Measurements from ENCODE around the gene C13orf46. TPM values are rescaled to one million over a fixed set of nuclear protein-coding genes. Genes with fewer than 3 reads are reported as not detected.

The C13orf46 gene
- total and polyA plus RNA-seq, 4 donors: 0.10 to 0.17 TPM; not detected in 2

GRCh38 chr13:114012921-114013320 lies 39.0 kb upstream of the C13orf46 start:
- H3K36me3 ChIP-seq (ENCODE audit: control insufficient read depth in 4 of 4, insufficient read depth in 3 of 4, low read depth in 1 of 4, low read length in 3 of 4): peaks cover 0 to 5% (median 2%) of the 10 kb centered on the region in 4 donors
- H3K27me3 ChIP-seq (ENCODE audit: control insufficient read depth in 4 of 4, insufficient read depth in 4 of 4, low read length in 3 of 4): no peaks in the 10 kb centered on the region
- no peak for DNase-seq (ENCODE audit: low spot score)
- no peaks in the 10 kb centered on the region for H3K4me1 ChIP-seq (ENCODE audit: control insufficient read depth in 4 of 4, insufficient read depth in 4 of 4, low read length in 3 of 4)
- no peaks in the 10 kb centered on the region for H3K9me3 ChIP-seq (ENCODE audit: control insufficient read depth in 4 of 4, low read length in 3 of 4)
- WGBS: 92% methylated on average over 21 of the region's 21 CpGs
- TF ChIP-seq, protein P1, sequence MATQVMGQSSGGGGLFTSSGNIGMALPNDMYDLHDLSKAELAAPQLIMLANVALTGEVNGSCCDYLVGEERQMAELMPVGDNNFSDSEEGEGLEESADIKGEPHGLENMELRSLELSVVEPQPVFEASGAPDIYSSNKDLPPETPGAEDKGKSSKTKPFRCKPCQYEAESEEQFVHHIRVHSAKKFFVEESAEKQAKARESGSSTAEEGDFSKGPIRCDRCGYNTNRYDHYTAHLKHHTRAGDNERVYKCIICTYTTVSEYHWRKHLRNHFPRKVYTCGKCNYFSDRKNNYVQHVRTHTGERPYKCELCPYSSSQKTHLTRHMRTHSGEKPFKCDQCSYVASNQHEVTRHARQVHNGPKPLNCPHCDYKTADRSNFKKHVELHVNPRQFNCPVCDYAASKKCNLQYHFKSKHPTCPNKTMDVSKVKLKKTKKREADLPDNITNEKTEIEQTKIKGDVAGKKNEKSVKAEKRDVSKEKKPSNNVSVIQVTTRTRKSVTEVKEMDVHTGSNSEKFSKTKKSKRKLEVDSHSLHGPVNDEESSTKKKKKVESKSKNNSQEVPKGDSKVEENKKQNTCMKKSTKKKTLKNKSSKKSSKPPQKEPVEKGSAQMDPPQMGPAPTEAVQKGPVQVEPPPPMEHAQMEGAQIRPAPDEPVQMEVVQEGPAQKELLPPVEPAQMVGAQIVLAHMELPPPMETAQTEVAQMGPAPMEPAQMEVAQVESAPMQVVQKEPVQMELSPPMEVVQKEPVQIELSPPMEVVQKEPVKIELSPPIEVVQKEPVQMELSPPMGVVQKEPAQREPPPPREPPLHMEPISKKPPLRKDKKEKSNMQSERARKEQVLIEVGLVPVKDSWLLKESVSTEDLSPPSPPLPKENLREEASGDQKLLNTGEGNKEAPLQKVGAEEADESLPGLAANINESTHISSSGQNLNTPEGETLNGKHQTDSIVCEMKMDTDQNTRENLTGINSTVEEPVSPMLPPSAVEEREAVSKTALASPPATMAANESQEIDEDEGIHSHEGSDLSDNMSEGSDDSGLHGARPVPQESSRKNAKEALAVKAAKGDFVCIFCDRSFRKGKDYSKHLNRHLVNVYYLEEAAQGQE (IDR thresholded peaks at IDR 0.05): no peak
- TF ChIP-seq HNF4G (IDR thresholded peaks at IDR 0.05) (no peak), ATF3 (IDR thresholded peaks at IDR 0.05) (no peak), RXRA (IDR thresholded peaks at IDR 0.05) (no peak), TAF1 (conservative IDR thresholded peaks at IDR 0.05) (no peak), RAD21 (IDR thresholded peaks at IDR 0.05) (no peak), YY1 (IDR thresholded peaks at IDR 0.05) (no peak)
- no peak overlapping the region for H3K4me3 ChIP-seq (ENCODE audit: low read depth in 1 of 3, low read length in 3 of 3)
- no peak overlapping the region for H3K27ac ChIP-seq (ENCODE audit: low read depth in 1 of 2, low read length in 2 of 2)
- no peak overlapping the region for H3K9ac ChIP-seq (ENCODE audit: low read depth in 1 of 2, low read length in 2 of 2)

DNA sequence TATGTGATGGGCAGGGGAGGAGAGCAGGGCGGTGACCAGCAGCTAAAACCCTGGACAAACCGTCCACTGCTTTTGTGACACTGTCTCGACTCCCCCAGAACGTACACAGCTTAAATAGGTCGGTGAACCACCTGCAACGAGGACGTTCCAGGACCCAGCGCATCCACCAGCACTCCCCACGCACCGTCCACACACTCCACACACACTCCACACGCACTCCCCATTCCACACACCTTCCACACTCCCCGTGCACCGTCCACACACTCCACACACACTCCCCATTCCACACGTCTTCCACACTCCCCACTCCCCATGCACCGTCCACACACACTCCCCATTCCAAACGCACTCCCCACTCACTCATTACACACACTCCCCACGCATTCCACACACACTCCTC lies 38.3 kb upstream of the C13orf46 start:
- TF ChIP-seq FOXA1 (IDR thresholded peaks at IDR 0.05) (no peak), HNF4G (IDR thresholded peaks at IDR 0.05) (no peak), EGR1 (IDR thresholded peaks at IDR 0.05; ENCODE audit: low read depth in 2 of 2) (no peak), RXRA (IDR thresholded peaks at IDR 0.05) (no peak), JUND (IDR thresholded peaks at IDR 0.05) (no peak), NR2F2 (IDR thresholded peaks at IDR 0.05) (no peak), GABPA (IDR thresholded peaks at IDR 0.05 in 1 of 2, conservative IDR thresholded peaks at IDR 0.05 in 1 of 2) (no peak), HNF4A (conservative IDR thresholded peaks at IDR 0.05) (no peak), TAF1 (conservative IDR thresholded peaks at IDR 0.05) (no peak), FOXA2 (IDR thresholded peaks at IDR 0.05) (no peak), YY1 (IDR thresholded peaks at IDR 0.05) (no peak), RAD21 (IDR thresholded peaks at IDR 0.05) (no peak), MAX (IDR thresholded peaks at IDR 0.05) (no peak), ATF3 (IDR thresholded peaks at IDR 0.05) (no peak)
- TF ChIP-seq, protein P2, sequence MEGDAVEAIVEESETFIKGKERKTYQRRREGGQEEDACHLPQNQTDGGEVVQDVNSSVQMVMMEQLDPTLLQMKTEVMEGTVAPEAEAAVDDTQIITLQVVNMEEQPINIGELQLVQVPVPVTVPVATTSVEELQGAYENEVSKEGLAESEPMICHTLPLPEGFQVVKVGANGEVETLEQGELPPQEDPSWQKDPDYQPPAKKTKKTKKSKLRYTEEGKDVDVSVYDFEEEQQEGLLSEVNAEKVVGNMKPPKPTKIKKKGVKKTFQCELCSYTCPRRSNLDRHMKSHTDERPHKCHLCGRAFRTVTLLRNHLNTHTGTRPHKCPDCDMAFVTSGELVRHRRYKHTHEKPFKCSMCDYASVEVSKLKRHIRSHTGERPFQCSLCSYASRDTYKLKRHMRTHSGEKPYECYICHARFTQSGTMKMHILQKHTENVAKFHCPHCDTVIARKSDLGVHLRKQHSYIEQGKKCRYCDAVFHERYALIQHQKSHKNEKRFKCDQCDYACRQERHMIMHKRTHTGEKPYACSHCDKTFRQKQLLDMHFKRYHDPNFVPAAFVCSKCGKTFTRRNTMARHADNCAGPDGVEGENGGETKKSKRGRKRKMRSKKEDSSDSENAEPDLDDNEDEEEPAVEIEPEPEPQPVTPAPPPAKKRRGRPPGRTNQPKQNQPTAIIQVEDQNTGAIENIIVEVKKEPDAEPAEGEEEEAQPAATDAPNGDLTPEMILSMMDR (IDR thresholded peaks at IDR 0.05; ENCODE audit: low read depth, low read length, missing input control): no peak
- TF ChIP-seq, protein P1 (IDR thresholded peaks at IDR 0.05): no peak
- TF ChIP-seq, protein P3, sequence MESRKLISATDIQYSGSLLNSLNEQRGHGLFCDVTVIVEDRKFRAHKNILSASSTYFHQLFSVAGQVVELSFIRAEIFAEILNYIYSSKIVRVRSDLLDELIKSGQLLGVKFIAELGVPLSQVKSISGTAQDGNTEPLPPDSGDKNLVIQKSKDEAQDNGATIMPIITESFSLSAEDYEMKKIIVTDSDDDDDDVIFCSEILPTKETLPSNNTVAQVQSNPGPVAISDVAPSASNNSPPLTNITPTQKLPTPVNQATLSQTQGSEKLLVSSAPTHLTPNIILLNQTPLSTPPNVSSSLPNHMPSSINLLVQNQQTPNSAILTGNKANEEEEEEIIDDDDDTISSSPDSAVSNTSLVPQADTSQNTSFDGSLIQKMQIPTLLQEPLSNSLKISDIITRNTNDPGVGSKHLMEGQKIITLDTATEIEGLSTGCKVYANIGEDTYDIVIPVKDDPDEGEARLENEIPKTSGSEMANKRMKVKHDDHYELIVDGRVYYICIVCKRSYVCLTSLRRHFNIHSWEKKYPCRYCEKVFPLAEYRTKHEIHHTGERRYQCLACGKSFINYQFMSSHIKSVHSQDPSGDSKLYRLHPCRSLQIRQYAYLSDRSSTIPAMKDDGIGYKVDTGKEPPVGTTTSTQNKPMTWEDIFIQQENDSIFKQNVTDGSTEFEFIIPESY (IDR thresholded peaks at IDR 0.05): no peak
- Histone ChIP-seq H3K27me3 (ENCODE audit: control insufficient read depth in 4 of 4, insufficient read depth in 4 of 4, low read length in 3 of 4) (no peaks in the 10 kb centered on the region), H3K4me3 (ENCODE audit: low read depth in 1 of 3, low read length in 3 of 3) (no peak overlapping the region), H3K36me3 (ENCODE audit: control insufficient read depth in 4 of 4, insufficient read depth in 3 of 4, low read depth in 1 of 4, low read length in 3 of 4) (peaks cover 0 to 5% (median 2%) of the 10 kb centered on the region in 4 donors), H3K27ac (ENCODE audit: low read depth in 1 of 2, low read length in 2 of 2) (no peak overlapping the region), H3K4me1 (ENCODE audit: control insufficient read depth in 4 of 4, insufficient read depth in 4 of 4, low read length in 3 of 4) (no peaks in the 10 kb centered on the region), H3K9me3 (ENCODE audit: control insufficient read depth in 4 of 4, low read length in 3 of 4) (no peaks in the 10 kb centered on the region), H3K9ac (ENCODE audit: low read depth in 1 of 2, low read length in 2 of 2) (no peak overlapping the region)
- 92% methylated on average over 17 of the region's 17 CpGs for WGBS
- no peak for DNase-seq (ENCODE audit: low spot score)
